Ovary (tissue), 10 donors: ENCODE data around the gene B3GALT4. TPM values are rescaled to one million over a fixed set of nuclear protein-coding genes. Genes with fewer than 3 reads are reported as not detected.

Experiments
- DNase-seq, 5 donors: peaks; one replicate each; pipeline ENCODE4 v3.0.0-alpha.2; 2019 to 2020
- H3K27ac ChIP-seq, 2 donors: fragments of 200-600 bp; one replicate each; pipeline versions ENCODE4 v1.5.1 to v1.8.0; 2019 to 2022
- H3K27me3 ChIP-seq: fragments of 200-600 bp; one replicate; pipeline ENCODE4 v1.8.0; 2022
- H3K36me3 ChIP-seq: fragments of 200-600 bp; sonication (generic); one replicate; pipeline ENCODE4 v1.5.1; 2019
- H3K4me1 ChIP-seq: one replicate; pipeline ENCODE4 v1.8.1; 2013; ENCODE audit warnings: mild to moderate bottlenecking, moderate library complexity; ENCODE audit not compliant: insufficient read depth
- H3K4me3 ChIP-seq: fragments of 200-600 bp; sonication (generic); one replicate; pipeline ENCODE4 v1.5.1; 2017
- H3K9me3 ChIP-seq, 2 donors: fragments of 200-600 bp in 1 of 2; sonication (generic) in 1 of 2; one replicate each; pipeline versions ENCODE4 v1.5.1 to v1.8.1; 2013 to 2019; ENCODE audit warnings: mild to moderate bottlenecking in 1 of 2, moderate library complexity in 1 of 2
- CTCF ChIP-seq, 3 donors: fragments of 450-650 bp in 2 of 3; fragments of 200-600 bp in 1 of 3; IDR thresholded peaks; one replicate each; pipeline versions ENCODE4 v1.5.1 to v1.8.0; 2016 to 2022; ENCODE audit warnings: antibody characterized with exemption in 3 of 3, mild to moderate bottlenecking in 1 of 3
- EP300 ChIP-seq: sonication (generic); formaldehyde crosslinking; IDR thresholded peaks from one replicate; pipeline ENCODE4 v1.6.1; 2017; ENCODE audit warnings: antibody characterized with exemption
- POLR2A ChIP-seq: fragments of 450-650 bp; IDR thresholded peaks from one replicate; pipeline ENCODE4 v1.6.1; 2017; ENCODE audit warnings: antibody characterized with exemption, mild to moderate bottlenecking, moderate library complexity
- WGBS, 3 donors: extraction: QIAGEN DNeasy Blood & Tissue Kit in 1 of 3; methylation state at CpG; one replicate each; pipeline versions ENCODE4 v1.1.5 to v1.1.7; 2013 to 2017; 5-methylcytosine and 5-hydroxymethylcytosine counted together
- intact Hi-C, 4 donors: fragments of 100-400 bp; cut with DNase I; formaldehyde crosslinking; loops; one replicate each; pipeline versions ENCODE4 v1.11.0 to v1.15.1; 2022 to 2023
- long read RNA-seq, 3 donors: library from polyadenylated mRNA in 2 of 3; unstranded in 2 of 3; transcript quantifications; one replicate each; pipeline ENCODE4 v2.0.0 and lab custom pipeline, GENCODE V29; 2021 to 2026
- polyA plus RNA-seq, 2 donors: library from polyadenylated mRNA; stranded (reverse); fragments of 200-250 nt in 1 of 2; fragments of 350-450 nt in 1 of 2; fragmentation: Illumina TruSeq in 1 of 2; extraction: RNeasy Lipid Tissue Mini Kit (QIAGEN cat#74804) in 1 of 2; gene quantifications; one replicate each; pipeline ENCODE4 v1.2.3, GENCODE V29; 2013 to 2014
- total RNA-seq, 7 donors: library from RNA; depleted of rRNA in 2 of 7; stranded (reverse); fragments of >200 nt in 2 of 7; fragmentation: NEBNext Ultra II Directional in 3 of 7; extraction: Animal tissue kit (Norgen Biotek cat#: 25700) in 3 of 7; gene quantifications; one replicate each; pipeline versions ENCODE4 v1.1.0 to v1.2.4, GENCODE V29; 2016 to 2023
- donor health status: DM: no; HTN: no; CAD: no; lungs with moderate emphysema.
- donor health status: DM: no; HTN: no; CAD: no.
- donor health status: Bipolar disorder and iron deficiency.
- donor health status: DM: yes; HTN: yes; CAD: no.
- donor health status: DM: no; HTN: no; CAD: no.
- donor health status: DM: yes; HTN: yes; CAD: no.

The B3GALT4 gene
- total RNA-seq (10 to 100 TPM in 2 of 7 donors, 1 to 10 TPM in 5; 4.3 to 10.6 (median 6.9) TPM), polyA plus RNA-seq (1 to 10 TPM; 2.7 to 7.4 TPM)
- long read RNA-seq, donor 1, transcript B3GALT4-204 (1 exons, 1,694 nt): major isoform, 46 of 49 reads
- long read RNA-seq, donor 1, partial matches to known transcripts: 0 of 49 reads
- long read RNA-seq, donor 1, other reads (novel, unspliced or antisense): 3 of 49 reads
- long read RNA-seq, donor 2, partial matches to known transcripts: 21 of 41 reads
- long read RNA-seq, donor 2, other reads (novel, unspliced or antisense): 19 of 41 reads
- long read RNA-seq, donor 3, transcript B3GALT4-204 (1 exons, 1,694 nt): major isoform, 15 of 15 reads
- long read RNA-seq, donor 3, partial matches to known transcripts: 0 of 15 reads
- long read RNA-seq, donor 3, other reads (novel, unspliced or antisense): 0 of 15 reads

- Histone ChIP-seq H3K27me3 (no peaks in the 10 kb centered on the region), H3K9me3 (no peaks in the 10 kb centered on the region), H3K4me3 (peak within 1 kb of the TSS; percentile 52), H3K36me3 (no peaks in the 10 kb centered on the region), H3K27ac (peak within 1 kb of the TSS; percentile 11 to 79), H3K4me1 (peaks cover 3% of the 10 kb centered on the region)
- intact Hi-C loops: loop anchor here in 1 of 4 donors (10.0 kb wide), 1 partner anchor 138 kb away; the partner anchor contains the start of genes CUTA and PHF1
- DNase-seq: peak; percentile 70 to 82 (median 75)
- whole genome bisulfite sequencing, 3 donors: 1% methylated on average over 53 to 80 of the region's 80 CpGs
- TF ChIP-seq POLR2A (no peak), CTCF (IDR thresholded peaks at IDR 0.05) (peak; percentile 37 to 69 (median 52)), EP300 (no peak)
These were observed at the start of gene B3GALT4 for GRCh38 chr6:33276864-33277662. Gene B3GALT4, plus strand, starts transcription at chr6:33277123. Its CDS starts 297 bp downstream, at chr6:33277420.

- DNase-seq: no peak
- Histone ChIP-seq H3K4me1 (no peaks in the 10 kb centered on the region), H3K9me3 (no peaks in the 10 kb centered on the region), H3K27ac (no peak overlapping the region), H3K4me3 (no peak overlapping the region), H3K36me3 (no peaks in the 10 kb centered on the region), H3K27me3 (no peaks in the 10 kb centered on the region)
- intact Hi-C loops: no loop called here
- no peak for TF ChIP-seq EP300
- TF ChIP-seq CTCF (IDR thresholded peaks at IDR 0.05): no peak
- no peak for TF ChIP-seq POLR2A
- 4 to 6% (median 4%) methylated on average over 6 of the region's 6 CpGs for WGBS, 3 donors
These were observed 41.7 kb upstream of the B3GALT4 start for GRCh38 chr6:33235221-33235634.

- DNase-seq: no peak
- intact Hi-C loops: no loop called here
- Histone ChIP-seq H3K27ac (no peak overlapping the region), H3K27me3 (no peaks in the 10 kb centered on the region), H3K36me3 (no peaks in the 10 kb centered on the region), H3K4me3 (no peak overlapping the region), H3K9me3 (no peaks in the 10 kb centered on the region), H3K4me1 (no peaks in the 10 kb centered on the region)
- TF ChIP-seq CTCF (IDR thresholded peaks at IDR 0.05) (no peak), POLR2A (no peak), EP300 (no peak)
These were observed 40.6 kb upstream of the B3GALT4 start for GRCh38 chr6:33236328-33236727.

GRCh38 chr6:33236852-33237251 is 40.1 kb upstream of the B3GALT4 start:
- DNase-seq: no peak
- intact Hi-C loops: no loop called here
- Histone ChIP-seq H3K9me3 (no peaks in the 10 kb centered on the region), H3K27ac (no peak overlapping the region), H3K36me3 (no peaks in the 10 kb centered on the region), H3K4me3 (no peak overlapping the region), H3K27me3 (no peaks in the 10 kb centered on the region), H3K4me1 (no peaks in the 10 kb centered on the region)
- TF ChIP-seq EP300: no peak
- no peak for TF ChIP-seq POLR2A
- TF ChIP-seq CTCF (IDR thresholded peaks at IDR 0.05): no peak
- WGBS, 3 donors: 85 to 90% (median 88%) methylated on average over 6 of the region's 6 CpGs
